ENCODE data around the gene MKRN2OS. TPM values are rescaled to one million over a fixed set of nuclear protein-coding genes. Genes with fewer than 3 reads are reported as not detected.

MKRN2OS gene
- polyA plus RNA-seq, 1 donor (not counting 4 experiments of a cell fraction or from before 2014, with no cell fraction given), result 4.0 TPM

DNA sequence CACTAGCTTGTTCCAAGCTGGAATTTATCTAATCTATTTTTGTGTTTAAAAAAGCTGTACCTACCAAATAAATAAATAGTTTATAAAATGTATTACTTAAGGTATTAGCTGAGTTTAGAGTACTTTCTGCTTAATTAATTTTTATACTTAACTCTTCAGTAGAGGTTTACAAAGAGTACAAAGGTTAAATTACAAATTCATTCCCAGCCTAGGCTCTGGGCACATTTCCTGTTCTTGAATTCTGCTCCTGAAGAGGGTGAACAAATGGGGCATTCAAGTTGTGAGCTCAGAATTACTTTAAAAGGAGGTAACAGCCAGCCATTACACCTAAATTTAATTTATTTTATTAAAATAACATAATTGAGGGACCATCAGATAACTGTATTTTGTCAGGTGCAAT is 38.0 kb upstream of the MKRN2OS start:
- peaks cover 26 to 54% of the 10 kb centered on the region in 2 experiments for H3K36me3 ChIP-seq (ENCODE audit: control insufficient read depth in 2 of 2, extremely low read depth in 1 of 2, insufficient read depth in 2 of 2, low read length in 2 of 2)
- dilution Hi-C loops (cut with MboI; ENCODE audit: extremely low pct_ligation_motif_present, low sequenced_read_pairs), result no loop called here

GRCh38 chr3:12582730-12583129 is 37.4 kb upstream of the MKRN2OS start:
- DNase-seq (ENCODE audit: low read depth, low spot score) (no peak), FAIRE-seq (no peak)
- Histone ChIP-seq H3K4me3 (ENCODE audit: control insufficient read depth in 2 of 3, extremely low read depth in 1 of 3, insufficient read depth in 2 of 3, low read depth in 1 of 3, low read length in 3 of 3) (no peak overlapping the region), H3K27ac (ENCODE audit: control insufficient read depth, insufficient read depth, low read length) (no peak overlapping the region), H3K9me1 (ENCODE audit: control insufficient read depth, extremely low read depth, insufficient read depth, low read length) (no peaks in the 10 kb centered on the region), H2AFZ (ENCODE audit: control insufficient read depth, low read length) (no peak overlapping the region), H3K27me3 (ENCODE audit: control insufficient read depth, extremely low read depth, insufficient read depth, low read length) (no peaks in the 10 kb centered on the region), H3K79me2 (ENCODE audit: control insufficient read depth, insufficient read depth, low read length) (no peaks in the 10 kb centered on the region), H3K9me3 (ENCODE audit: control insufficient read depth, low read depth, low read length) (no peaks in the 10 kb centered on the region), H4K20me1 (ENCODE audit: control insufficient read depth, extremely low read depth, insufficient read depth, low read length) (no peaks in the 10 kb centered on the region), H3K4me2 (ENCODE audit: control insufficient read depth, extremely low read depth, insufficient read depth, low read depth, low read length) (no peak overlapping the region), H3K4me1 (ENCODE audit: control insufficient read depth, extremely low read depth, insufficient read depth, low read length) (peaks cover 5% of the 10 kb centered on the region), H3K36me3 (ENCODE audit: control insufficient read depth in 2 of 2, extremely low read depth in 1 of 2, insufficient read depth in 2 of 2, low read length in 2 of 2) (peaks cover 31 to 52% of the 10 kb centered on the region in 2 experiments), H3K9ac (ENCODE audit: control insufficient read depth, extremely low read depth, insufficient read depth, low read length) (no peak overlapping the region)
- dilution Hi-C loops (cut with MboI; ENCODE audit: extremely low pct_ligation_motif_present, low sequenced_read_pairs), result no loop called here
- no peak for TF ChIP-seq EZH2 (IDR thresholded peaks at IDR 0.05; ENCODE audit: low read length)
- TF ChIP-seq, protein P1, sequence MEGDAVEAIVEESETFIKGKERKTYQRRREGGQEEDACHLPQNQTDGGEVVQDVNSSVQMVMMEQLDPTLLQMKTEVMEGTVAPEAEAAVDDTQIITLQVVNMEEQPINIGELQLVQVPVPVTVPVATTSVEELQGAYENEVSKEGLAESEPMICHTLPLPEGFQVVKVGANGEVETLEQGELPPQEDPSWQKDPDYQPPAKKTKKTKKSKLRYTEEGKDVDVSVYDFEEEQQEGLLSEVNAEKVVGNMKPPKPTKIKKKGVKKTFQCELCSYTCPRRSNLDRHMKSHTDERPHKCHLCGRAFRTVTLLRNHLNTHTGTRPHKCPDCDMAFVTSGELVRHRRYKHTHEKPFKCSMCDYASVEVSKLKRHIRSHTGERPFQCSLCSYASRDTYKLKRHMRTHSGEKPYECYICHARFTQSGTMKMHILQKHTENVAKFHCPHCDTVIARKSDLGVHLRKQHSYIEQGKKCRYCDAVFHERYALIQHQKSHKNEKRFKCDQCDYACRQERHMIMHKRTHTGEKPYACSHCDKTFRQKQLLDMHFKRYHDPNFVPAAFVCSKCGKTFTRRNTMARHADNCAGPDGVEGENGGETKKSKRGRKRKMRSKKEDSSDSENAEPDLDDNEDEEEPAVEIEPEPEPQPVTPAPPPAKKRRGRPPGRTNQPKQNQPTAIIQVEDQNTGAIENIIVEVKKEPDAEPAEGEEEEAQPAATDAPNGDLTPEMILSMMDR (optimal IDR thresholded peaks at IDR 0.05 in 1 of 3, IDR thresholded peaks at IDR 0.05 in 1 of 3, conservative IDR thresholded peaks at IDR 0.05 in 1 of 3; ENCODE audit: extremely low read depth in 1 of 3, insufficient read depth in 2 of 3, low read length in 3 of 3), result no peak

More for the DNA sequence above, 38.0 kb upstream of the MKRN2OS start:
- Histone ChIP-seq H3K79me2 (ENCODE audit: control insufficient read depth, insufficient read depth, low read length) (no peaks in the 10 kb centered on the region), H4K20me1 (ENCODE audit: control insufficient read depth, extremely low read depth, insufficient read depth, low read length) (no peaks in the 10 kb centered on the region), H2AFZ (ENCODE audit: control insufficient read depth, low read length) (no peak overlapping the region), H3K9me3 (ENCODE audit: control insufficient read depth, low read depth, low read length) (no peaks in the 10 kb centered on the region), H3K27ac (ENCODE audit: control insufficient read depth, insufficient read depth, low read length) (no peak overlapping the region), H3K4me2 (ENCODE audit: control insufficient read depth, extremely low read depth, insufficient read depth, low read depth, low read length) (no peak overlapping the region), H3K4me3 (ENCODE audit: control insufficient read depth in 2 of 3, extremely low read depth in 1 of 3, insufficient read depth in 2 of 3, low read depth in 1 of 3, low read length in 3 of 3) (no peak overlapping the region), H3K9ac (ENCODE audit: control insufficient read depth, extremely low read depth, insufficient read depth, low read length) (no peak overlapping the region), H3K4me1 (ENCODE audit: control insufficient read depth, extremely low read depth, insufficient read depth, low read length) (peaks cover 11% of the 10 kb centered on the region), H3K9me1 (ENCODE audit: control insufficient read depth, extremely low read depth, insufficient read depth, low read length) (no peaks in the 10 kb centered on the region), H3K27me3 (ENCODE audit: control insufficient read depth, extremely low read depth, insufficient read depth, low read length) (no peaks in the 10 kb centered on the region)
- no peak for TF ChIP-seq EZH2 (IDR thresholded peaks at IDR 0.05; ENCODE audit: low read length)
- TF ChIP-seq, protein P1 (optimal IDR thresholded peaks at IDR 0.05 in 1 of 3, IDR thresholded peaks at IDR 0.05 in 1 of 3, conservative IDR thresholded peaks at IDR 0.05 in 1 of 3; ENCODE audit: extremely low read depth in 1 of 3, insufficient read depth in 2 of 3, low read length in 3 of 3), result no peak
- FAIRE-seq (no peak), DNase-seq (ENCODE audit: low read depth, low spot score) (no peak)
